ENCODE data around the gene GABRG3.

GRCh38 chr15:27448234-27448633, 477.3 kb downstream of the GABRG3 start:
- TF ChIP-seq CTCF (IDR thresholded peaks at IDR 0.05; ENCODE audit: low read depth, low read length, missing input control) = no peak
- TF ChIP-seq JUND (IDR thresholded peaks at IDR 0.05) = no peak
- no peak for TF ChIP-seq MAX (IDR thresholded peaks at IDR 0.05)
- no peak for TF ChIP-seq GABPA (IDR thresholded peaks at IDR 0.05 in 1 of 2, conservative IDR thresholded peaks at IDR 0.05 in 1 of 2)
- TF ChIP-seq YY1 (IDR thresholded peaks at IDR 0.05) = no peak
- no peak for TF ChIP-seq EGR1 (IDR thresholded peaks at IDR 0.05; ENCODE audit: low read depth in 2 of 2)
- TF ChIP-seq REST (IDR thresholded peaks at IDR 0.05) = no peak
- no peak for TF ChIP-seq ATF3 (IDR thresholded peaks at IDR 0.05)
- no peak for TF ChIP-seq RXRA (IDR thresholded peaks at IDR 0.05)

All from liver (tissue), 3 donors.